NCI-H146 treated with DMSO at 0.1 percent for 48 hours (cell line): ENCODE results near the gene ESRRA.

Experiments
- DNase-seq: peaks from one replicate; lab custom pipeline; 2025; ENCODE audit not compliant: unreplicated experiment; lab: John Stamatoyannopoulos, UW

Gene ESRRA

DNA sequence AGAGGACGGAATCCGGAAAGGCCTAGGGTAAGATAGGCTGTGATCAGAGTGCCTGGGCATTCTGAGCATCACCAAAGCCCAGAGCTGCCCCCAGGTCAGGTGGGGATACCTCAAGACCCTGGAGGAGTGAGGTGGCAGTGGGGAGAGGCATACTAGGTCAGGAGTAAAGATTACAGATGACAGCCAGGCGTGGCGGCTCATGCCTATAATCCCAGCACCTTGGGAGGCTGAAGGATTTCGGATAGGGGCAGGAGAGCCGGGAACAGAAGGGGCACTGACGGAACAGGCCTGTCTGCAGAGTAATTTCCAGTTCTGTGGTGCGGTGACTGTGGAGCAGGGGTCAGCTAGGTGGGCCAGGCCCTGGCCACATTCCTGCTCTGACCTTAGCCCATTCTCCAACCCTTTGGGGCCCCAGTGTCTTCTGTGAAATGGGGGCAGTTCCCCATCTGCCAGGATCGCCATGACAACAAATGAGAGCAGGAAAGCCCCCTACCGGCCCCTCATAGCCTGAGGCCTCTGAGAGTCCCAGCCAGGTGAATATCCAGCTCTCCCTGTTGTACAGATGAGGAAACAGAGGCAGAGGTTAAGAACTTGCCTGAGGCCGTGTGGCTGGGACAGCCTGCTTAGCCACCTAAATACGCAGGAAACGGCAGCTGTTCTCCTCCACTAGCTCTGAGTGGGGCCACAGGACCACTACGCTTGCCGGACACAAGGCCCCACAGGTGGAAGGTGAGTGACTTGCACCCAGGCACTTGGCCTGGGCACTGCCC, 30.1 kb upstream of the ESRRA start:
- DNase-seq: no peak

DNA sequence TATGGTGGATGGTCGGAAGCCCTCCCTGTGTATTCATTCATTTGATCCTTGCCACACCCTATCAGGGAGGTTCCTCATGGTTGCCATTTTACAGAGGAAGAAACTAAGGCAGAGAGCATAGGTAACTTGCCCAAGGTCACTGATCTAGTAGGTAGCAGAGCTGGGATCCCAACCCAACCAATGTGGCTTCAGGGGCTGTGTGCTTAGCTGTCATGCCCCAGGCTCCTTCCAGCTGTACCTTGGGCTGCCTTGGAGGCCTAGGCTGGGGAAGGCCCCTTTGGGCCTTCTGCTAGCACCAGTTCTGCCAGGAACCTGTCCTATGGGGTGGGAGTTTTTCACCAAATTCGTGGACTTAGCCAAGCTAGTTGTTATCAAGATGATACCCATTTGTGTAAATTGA, 29.5 kb upstream of the ESRRA start:
- DNase-seq: no peak

- no peak for DNase-seq
Observed at GRCh38 chr11:64276653-64277431, 28.5 kb upstream of the ESRRA start.

DNA sequence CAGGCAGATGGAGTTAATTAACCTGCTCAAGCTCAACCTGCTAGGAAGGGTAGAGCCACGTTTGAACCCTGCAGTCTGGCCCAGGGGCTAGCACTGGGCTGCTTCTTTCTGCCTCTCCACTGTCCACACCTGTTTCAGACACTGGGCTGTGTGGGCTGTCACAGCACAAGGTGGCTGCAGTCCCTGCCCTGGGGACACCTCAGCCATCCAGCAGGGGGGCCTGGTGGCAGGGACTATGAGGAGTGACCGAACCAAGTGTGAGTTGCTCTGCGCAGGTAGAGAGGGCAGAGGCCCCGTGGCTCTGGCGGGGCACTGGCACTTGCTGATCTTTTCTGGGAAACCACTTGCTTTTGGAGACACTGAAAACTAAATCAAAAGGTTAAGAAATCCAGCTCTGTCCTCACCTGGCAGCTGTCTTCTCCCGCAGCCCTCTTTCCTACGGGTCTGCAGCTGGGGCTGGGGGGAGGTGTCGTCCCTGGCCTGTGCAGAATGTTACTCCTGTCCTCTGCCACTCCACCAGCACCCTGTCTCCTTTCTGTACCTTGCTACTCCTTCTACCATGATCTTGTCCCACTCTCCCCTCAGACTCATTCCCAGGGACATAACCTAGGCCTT, 26.6 kb upstream of the ESRRA start:
- DNase-seq: no peak

GRCh38 chr11:64281957-64282770, 23.2 kb upstream of the ESRRA start:
- no peak for DNase-seq

DNA sequence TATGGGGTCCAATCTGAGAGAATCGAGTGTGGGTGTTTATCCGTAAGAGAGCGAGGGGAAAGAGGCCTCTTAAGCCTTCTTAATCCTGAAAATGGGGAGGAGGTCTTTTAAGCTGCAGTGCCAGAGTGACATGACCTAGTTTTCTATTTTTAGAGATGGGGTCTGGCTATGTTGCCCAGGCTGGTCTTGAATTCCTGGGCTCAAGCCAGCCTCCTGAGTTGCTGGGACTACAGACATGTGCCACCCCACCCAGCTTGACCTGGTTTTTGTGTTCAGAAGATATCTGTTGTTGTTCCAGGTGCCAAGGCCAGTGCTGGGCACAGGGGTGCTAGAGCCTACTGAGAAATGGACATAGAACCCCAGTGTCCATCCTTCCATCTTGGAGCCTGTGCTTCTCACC, 22.2 kb upstream of the ESRRA start:
- no peak for DNase-seq

- peak; percentile 88 for DNase-seq
Observed at GRCh38 chr11:64284048-64284961, 21.0 kb upstream of the ESRRA start, which contains the start of gene BAD. BAD (minus strand) TSS chr11:64284665; CDS start chr11:64284368, 297 bp downstream.

DNA sequence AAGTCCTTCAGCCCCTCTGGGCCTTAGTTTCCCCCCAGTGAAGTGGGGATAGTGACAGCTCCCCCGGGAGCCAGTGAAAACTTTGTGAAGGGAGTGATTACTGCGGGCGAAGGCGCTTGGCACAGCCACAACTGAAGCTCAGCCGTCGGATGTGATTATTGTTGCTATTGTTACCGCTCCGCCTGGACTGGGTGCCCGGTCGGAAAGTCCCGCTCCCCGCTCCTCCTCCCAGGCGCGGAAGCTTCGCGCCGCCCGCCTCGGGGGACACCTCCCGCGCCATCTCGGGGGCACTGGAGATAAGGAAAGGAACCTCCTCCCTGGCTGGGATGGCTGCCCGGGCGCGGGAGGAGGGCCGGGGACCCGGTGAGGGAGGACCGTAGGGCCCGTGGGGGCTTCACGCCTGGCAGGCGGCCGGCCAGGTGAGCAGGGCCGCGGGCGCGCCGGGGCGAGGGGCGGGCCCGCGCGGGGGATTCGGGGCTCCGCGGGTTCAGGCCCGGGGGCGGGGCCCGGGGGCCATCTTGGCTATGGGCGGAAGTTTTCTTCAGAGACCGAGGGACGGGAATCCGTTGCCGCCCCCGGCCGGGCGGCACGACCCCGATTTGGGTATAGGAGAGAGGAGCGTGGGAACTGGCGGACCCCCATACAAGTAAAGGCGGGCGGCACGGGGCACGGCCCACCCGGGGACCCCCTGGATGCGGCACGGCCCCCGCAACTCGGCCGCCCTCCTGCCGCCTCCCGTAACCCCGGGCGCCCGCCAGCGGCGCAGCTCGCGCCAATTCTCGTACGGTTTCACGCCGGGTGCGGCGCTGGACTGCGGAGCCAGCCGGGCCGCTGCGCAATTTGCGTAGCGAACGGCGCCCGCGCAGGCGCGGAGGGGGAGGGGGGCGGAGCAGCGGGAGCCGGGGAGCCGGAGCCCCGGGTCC, 20.1 kb upstream of the ESRRA start, which contains the start of gene GPR137:
Gene GPR137 (plus strand): TSS at position 887 of the 923 bp plus-strand sequence. CDS start 677 bp downstream, outside the sequence.
- DNase-seq: peak; percentile 47

DNA sequence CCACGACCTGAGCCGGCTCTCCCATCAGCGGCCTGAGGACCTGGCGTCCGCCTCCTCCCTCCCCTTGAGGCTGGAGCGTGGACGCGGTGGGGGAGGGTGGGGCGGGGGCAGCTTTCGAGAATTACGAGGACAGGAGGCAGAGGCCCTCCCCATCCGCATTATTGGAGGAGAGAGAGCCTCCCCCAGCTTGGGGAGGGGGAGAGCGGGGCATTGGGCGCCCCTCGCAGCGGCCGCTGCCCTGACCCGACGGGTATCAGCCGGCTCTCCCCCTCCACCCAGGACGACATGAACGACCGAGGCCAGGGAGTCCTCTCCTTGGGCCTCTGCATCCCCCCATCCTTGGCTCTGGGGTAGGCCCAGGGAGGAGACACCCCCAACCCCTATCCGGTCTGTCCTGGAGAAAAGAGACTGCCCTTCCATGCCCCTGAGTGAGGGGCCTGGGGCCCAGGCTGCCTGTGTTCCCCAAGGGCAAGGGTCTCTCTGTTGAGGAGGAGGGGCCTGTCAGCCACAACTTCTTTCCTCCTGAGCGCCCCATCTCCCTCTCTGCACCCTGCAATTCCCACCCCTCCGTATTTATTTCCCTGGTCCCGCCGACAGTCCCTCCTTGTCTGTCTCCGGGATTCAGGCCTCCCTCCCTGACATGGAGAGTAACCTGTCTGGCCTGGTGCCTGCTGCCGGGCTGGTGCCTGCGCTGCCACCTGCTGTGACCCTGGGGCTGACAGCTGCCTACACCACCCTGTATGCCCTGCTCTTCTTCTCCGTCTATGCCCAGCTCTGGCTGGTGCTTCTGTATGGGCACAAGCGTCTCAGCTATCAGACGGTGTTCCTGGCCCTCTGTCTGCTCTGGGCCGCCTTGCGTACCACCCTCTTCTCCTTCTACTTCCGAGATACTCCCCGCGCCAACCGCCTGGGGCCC, 19.2 kb upstream of the ESRRA start:
- DNase-seq: peak; percentile 31

GRCh38 chr11:64286801-64287159, 18.5 kb upstream of the ESRRA start:
- no peak for DNase-seq

DNA sequence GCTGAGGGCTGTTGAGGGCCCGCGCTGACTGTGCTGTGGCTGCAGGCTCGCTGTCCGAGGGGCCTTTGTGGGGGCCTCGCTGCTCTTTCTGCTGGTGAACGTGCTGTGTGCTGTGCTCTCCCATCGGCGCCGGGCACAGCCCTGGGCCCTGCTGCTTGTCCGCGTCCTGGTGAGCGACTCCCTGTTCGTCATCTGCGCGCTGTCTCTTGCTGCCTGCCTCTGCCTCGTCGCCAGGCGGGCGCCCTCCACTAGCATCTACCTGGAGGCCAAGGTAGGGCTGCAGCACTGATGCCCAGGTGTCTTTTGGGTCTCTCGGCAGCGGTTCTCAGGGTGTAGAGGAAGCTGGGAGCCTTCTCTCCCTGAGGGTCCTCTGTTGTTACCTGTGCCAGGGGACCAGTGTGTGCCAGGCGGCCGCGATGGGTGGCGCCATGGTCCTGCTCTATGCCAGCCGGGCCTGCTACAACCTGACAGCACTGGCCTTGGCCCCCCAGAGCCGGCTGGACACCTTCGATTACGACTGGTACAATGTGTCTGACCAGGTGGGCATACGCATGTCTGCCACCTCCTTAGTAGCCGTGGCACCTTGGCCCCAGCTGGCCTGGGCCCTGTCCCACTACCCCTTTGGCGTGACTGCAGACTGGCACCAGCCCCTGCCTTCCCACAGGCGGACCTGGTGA, 17.5 kb upstream of the ESRRA start:
- no peak for DNase-seq

DNA sequence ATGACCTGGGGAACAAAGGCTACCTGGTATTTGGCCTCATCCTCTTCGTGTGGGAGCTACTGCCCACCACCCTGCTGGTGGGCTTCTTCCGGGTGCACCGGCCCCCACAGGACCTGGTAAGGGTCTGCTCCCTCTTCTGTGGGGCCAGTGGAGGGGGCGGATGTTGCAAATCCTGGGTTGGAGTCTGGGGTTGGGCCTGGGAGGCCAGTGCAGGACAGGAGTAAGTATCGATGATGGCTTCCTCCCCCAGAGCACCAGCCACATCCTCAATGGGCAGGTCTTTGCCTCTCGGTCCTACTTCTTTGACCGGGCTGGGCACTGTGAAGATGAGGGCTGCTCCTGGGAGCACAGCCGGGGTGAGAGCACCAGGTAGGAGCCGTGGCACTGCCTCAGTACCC, 17.0 kb upstream of the ESRRA start:
- DNase-seq: no peak

- no peak for DNase-seq
Observed at GRCh38 chr11:64289002-64289564, 16.2 kb upstream of the ESRRA start.

DNA sequence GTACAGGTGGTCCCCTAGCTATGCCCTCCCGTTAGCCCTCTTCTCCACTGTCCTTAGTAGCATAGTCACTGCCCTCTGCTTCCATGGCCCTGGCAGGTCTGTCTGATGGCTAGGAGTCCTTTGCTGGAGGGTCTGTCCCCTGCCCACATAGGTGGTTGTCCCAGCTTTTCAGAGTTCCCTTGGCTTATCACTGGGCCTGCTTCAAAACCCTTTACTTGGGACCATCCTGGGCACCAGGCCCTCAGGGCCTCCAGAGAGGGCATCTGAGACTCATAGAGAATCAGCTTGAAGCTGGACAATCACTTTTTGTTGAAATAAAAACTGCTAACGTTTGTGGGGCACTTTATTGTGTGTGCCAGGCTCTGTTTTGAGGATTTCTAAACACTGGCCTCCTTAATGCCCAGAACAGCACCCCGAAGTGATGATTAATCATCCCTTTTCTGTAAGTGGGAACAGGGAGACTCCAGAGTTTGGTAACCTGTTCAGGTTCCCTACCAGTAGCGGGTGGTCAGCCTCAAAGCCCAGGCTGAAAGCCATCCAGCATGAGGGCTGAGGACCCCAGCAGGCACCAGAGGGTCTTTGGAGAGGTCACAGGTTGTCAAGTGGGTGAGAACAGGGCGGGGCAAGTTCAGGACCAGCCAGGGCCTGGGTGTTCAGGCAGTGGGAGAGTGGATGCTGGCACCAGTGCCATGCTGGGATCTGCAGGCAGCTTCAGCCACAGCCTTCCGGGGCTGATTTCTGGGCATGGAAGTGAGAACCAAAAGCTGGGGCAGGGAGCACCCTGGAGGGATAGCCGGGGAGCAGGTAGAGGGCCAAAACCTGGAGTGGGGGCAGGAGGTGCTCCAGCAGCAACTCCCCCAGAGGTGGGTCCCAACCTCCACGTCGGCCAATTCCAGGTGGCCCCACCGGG, 14.7 kb upstream of the ESRRA start:
- no peak for DNase-seq

- DNase-seq: no peak
Observed at GRCh38 chr11:64291262-64291751, 14.0 kb upstream of the ESRRA start, which contains the start of gene KCNK4. KCNK4 (plus strand) TSS chr11:64291302; CDS start chr11:64293019, 1,717 bp downstream.
